Measurements from ENCODE around the gene PPP2R3B. TPM values are rescaled to one million over a fixed set of nuclear protein-coding genes. Genes with fewer than 3 reads are reported as not detected.
"Not testable (repeated sequence)": the region's sequence is repeated elsewhere in the genome, so short reads cannot be mapped to it uniquely, and the experiment has no call there.

PPP2R3B gene
- total RNA-seq, 1 donor from 2014 or later: 30.3 TPM

DNA sequence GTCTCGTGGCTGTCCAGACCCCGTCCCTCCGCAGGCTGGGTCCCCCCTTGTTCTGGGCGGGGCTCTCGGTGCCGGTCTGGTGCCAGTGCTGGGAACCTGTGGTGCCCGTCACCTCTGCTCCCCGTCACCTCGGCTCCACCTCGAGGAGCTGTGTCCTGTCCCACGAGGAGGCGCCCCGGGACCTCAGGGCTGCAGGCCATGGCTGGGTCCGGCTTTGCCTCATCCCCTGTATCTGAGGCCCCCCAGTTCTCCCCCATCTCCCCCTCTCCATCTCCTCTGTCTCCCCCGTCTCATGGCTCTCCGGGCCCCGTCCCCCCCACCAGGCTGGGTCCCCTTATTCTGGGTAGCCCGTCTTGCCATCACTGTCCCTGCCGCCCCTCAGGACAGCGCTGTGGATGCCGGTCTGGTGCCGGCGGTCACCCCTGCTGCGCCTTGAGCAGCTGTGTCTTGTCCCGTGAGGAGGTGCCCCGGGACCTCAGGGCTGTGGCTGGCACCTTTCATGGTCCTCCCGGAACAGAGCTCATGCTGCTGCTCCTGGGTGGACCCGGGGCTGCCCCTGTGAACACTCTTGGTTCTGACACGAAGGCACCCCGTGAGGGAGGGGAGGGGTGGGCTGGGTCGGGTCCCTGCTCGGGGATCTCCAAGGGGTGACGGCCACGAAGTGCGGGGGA is 54.7 kb downstream of the PPP2R3B start:
- H3K27ac Mint-ChIP-seq: no peak overlapping the region
- Histone ChIP-seq H3K9me3 (ENCODE audit: low read depth) (no peaks in the 10 kb centered on the region), H3K27me3 (peaks cover 16% of the 10 kb centered on the region), H3K4me2 (peak overlapping the region; percentile 72), H3K36me3 (no peaks in the 10 kb centered on the region), H3K9ac (no peak overlapping the region), H2AFZ (replicated peaks) (no peak overlapping the region), H3K79me2 (ENCODE audit: low read depth) (no peaks in the 10 kb centered on the region), H4K20me1 (ENCODE audit: low read depth) (no peaks in the 10 kb centered on the region), H3K4me1 (peaks cover 7% of the 10 kb centered on the region), H3K4me3 (peak overlapping the region; percentile 34), H3K27ac (no peak overlapping the region), H3F3A (ENCODE audit: low read depth) (no peaks in the 10 kb centered on the region)
- H3K4me3 Mint-ChIP-seq: no peak overlapping the region
- no peak for TF ChIP-seq EZH2 (IDR thresholded peaks at IDR 0.05)
- TF ChIP-seq EZH2phosphoT487 (IDR thresholded peaks at IDR 0.05): no peak
- TF ChIP-seq, protein P1, sequence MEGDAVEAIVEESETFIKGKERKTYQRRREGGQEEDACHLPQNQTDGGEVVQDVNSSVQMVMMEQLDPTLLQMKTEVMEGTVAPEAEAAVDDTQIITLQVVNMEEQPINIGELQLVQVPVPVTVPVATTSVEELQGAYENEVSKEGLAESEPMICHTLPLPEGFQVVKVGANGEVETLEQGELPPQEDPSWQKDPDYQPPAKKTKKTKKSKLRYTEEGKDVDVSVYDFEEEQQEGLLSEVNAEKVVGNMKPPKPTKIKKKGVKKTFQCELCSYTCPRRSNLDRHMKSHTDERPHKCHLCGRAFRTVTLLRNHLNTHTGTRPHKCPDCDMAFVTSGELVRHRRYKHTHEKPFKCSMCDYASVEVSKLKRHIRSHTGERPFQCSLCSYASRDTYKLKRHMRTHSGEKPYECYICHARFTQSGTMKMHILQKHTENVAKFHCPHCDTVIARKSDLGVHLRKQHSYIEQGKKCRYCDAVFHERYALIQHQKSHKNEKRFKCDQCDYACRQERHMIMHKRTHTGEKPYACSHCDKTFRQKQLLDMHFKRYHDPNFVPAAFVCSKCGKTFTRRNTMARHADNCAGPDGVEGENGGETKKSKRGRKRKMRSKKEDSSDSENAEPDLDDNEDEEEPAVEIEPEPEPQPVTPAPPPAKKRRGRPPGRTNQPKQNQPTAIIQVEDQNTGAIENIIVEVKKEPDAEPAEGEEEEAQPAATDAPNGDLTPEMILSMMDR (IDR thresholded peaks at IDR 0.05): no peak
- no peaks in the 10 kb centered on the region for H3K4me1 Mint-ChIP-seq
- DNase-seq (ENCODE audit: low spot score): no peak
- peaks cover 13% of the 10 kb centered on the region for H3K36me3 Mint-ChIP-seq
- peaks cover 4% of the 10 kb centered on the region for H3K27me3 Mint-ChIP-seq (ENCODE audit: insufficient read depth, low read depth)
- peaks cover 9% of the 10 kb centered on the region for H3K9me3 Mint-ChIP-seq

DNA sequence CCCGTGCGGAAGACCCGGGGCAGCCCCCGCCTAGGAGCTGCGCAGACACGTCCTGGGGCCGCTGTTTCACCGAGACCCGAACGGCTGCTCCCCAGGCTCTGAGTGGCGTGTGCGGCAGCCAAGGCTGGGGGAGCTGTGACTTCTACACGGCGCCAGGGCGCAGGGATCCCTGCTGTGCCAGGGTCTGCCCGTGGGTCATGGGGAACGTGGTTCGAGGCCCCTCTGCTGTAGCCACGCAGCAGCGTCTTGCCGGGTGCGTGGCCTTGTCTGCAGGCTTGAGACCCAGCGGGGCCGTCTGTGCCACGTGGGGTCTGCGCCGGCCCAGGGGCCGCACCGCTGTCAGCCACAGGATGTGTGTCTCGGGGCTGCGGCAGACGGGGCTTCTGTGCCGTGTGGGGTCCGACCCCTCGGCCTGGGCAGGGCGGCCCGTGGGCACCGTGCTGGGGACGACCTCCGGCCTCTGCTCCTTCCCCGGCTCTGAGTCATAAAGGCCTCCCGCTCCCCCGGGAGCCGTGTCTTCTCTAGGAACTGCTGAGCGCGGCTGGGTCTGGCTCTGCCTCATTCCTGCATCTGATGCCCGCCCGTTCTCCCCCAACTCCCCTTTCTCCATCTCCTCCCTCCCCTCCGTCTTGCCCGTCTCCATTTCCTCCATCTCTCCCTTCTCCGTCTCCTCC is 55.4 kb downstream of the PPP2R3B start:
- H2AFZ ChIP-seq (replicated peaks): no peak overlapping the region
- H3K9me3 ChIP-seq (ENCODE audit: low read depth): no peaks in the 10 kb centered on the region
- Mint-ChIP-seq H3K9me3 (peaks cover 6% of the 10 kb centered on the region), H3K4me1 (no peaks in the 10 kb centered on the region), H3K4me3 (no peak overlapping the region), H3K27me3 (ENCODE audit: insufficient read depth, low read depth) (peaks cover 9% of the 10 kb centered on the region), H3K36me3 (peaks cover 7% of the 10 kb centered on the region), H3K27ac (no peak overlapping the region)
- H3K36me3 ChIP-seq: no peaks in the 10 kb centered on the region
- DNase-seq (ENCODE audit: low spot score): peak; percentile 47
- H3F3A ChIP-seq (ENCODE audit: low read depth): no peaks in the 10 kb centered on the region
- TF ChIP-seq EZH2 (IDR thresholded peaks at IDR 0.05): no peak
- no peak for TF ChIP-seq EZH2phosphoT487 (IDR thresholded peaks at IDR 0.05)
- TF ChIP-seq, protein P1 (IDR thresholded peaks at IDR 0.05): no peak
- no peak overlapping the region for H3K9ac ChIP-seq
- no peak overlapping the region for H3K27ac ChIP-seq
- H3K79me2 ChIP-seq (ENCODE audit: low read depth): no peaks in the 10 kb centered on the region
- peak overlapping the region; percentile 34 for H3K4me3 ChIP-seq
- H4K20me1 ChIP-seq (ENCODE audit: low read depth): no peaks in the 10 kb centered on the region
- H3K27me3 ChIP-seq: peaks cover 16% of the 10 kb centered on the region
- H3K4me2 ChIP-seq: peak overlapping the region; percentile 72
- peaks cover 7% of the 10 kb centered on the region for H3K4me1 ChIP-seq

DNA sequence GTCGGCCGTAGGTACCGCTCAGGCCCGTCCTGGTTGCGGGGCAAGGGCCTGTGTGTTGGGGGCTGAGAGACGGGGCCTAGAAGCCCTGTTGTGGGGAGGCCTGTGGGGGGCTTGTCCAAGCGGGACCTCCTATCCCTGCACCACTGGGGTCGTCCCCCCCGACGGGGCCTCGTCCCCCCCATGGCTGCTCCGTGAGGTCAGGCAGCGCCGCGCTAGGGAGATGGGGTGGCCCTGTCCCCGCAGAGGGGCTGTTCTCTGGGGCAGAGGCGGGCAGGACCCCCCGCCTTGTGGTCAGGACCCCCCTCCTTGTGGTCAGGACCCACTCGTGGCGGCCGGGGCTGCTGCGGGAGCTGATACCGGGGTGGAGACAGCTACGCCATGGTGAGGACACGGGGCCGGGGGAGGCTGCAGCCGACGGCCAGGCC is 56.0 kb downstream of the PPP2R3B start:
- no peak for DNase-seq (ENCODE audit: low spot score)
- H3K4me3 Mint-ChIP-seq: no peak overlapping the region
- no peaks in the 10 kb centered on the region for H3K79me2 ChIP-seq (ENCODE audit: low read depth)
- H2AFZ ChIP-seq (replicated peaks): no peak overlapping the region
- H3K9me3 Mint-ChIP-seq: peaks cover 4% of the 10 kb centered on the region
- H3F3A ChIP-seq (ENCODE audit: low read depth): no peaks in the 10 kb centered on the region
- no peaks in the 10 kb centered on the region for H4K20me1 ChIP-seq (ENCODE audit: low read depth)
- H3K27me3 Mint-ChIP-seq (ENCODE audit: insufficient read depth, low read depth): peaks cover 9% of the 10 kb centered on the region
- H3K9ac ChIP-seq: no peak overlapping the region
- no peaks in the 10 kb centered on the region for H3K9me3 ChIP-seq (ENCODE audit: low read depth)
- TF ChIP-seq EZH2phosphoT487 (IDR thresholded peaks at IDR 0.05) (no peak), EZH2 (IDR thresholded peaks at IDR 0.05) (no peak)
- TF ChIP-seq, protein P1 (IDR thresholded peaks at IDR 0.05): no peak
- H3K27ac Mint-ChIP-seq: no peak overlapping the region
- peaks cover under 1% of the 10 kb centered on the region for H3K4me1 Mint-ChIP-seq
- H3K36me3 ChIP-seq: no peaks in the 10 kb centered on the region
- peak overlapping the region; percentile 34 for H3K4me3 ChIP-seq
- H3K27me3 ChIP-seq: peaks cover 16% of the 10 kb centered on the region
- peaks cover 7% of the 10 kb centered on the region for H3K4me1 ChIP-seq
- no peak overlapping the region for H3K27ac ChIP-seq
- peaks cover 3% of the 10 kb centered on the region for H3K36me3 Mint-ChIP-seq
- H3K4me2 ChIP-seq: peak overlapping the region; percentile 72

DNA sequence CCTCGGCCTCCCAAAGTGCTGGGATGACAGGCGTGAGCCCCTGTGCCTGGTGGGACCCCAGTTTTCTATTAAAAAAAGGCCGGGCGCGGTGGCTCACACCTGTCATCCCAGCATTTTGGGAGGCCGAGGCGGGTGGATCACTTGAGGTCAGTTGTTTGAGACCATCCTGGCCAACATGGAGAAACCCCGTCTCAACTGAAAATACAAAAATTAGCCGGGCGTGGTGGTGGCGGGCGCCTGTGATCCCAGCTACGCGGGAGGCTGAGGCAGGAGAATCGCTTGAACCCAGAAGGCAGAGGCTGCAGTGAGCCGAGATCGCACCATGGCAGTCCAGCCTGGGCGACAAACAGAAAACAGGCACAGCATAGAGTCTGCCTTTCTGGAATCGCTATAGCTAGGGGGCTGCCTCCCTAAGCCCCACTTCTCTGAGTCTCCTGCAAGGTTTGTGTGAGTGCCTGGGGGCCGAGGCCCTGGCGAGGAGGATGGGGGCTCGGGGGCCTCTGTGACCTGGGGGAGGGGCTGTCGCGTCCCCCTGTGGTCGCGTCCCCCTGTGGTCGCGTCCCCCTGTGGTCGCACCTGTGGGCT is 56.5 kb downstream of the PPP2R3B start:
- H3F3A ChIP-seq (ENCODE audit: low read depth); H3K4me3 Mint-ChIP-seq; H3K4me1 Mint-ChIP-seq; H3K9me3 ChIP-seq (ENCODE audit: low read depth); H3K4me1 ChIP-seq; H3K36me3 ChIP-seq; H4K20me1 ChIP-seq (ENCODE audit: low read depth); H3K27me3 Mint-ChIP-seq (ENCODE audit: insufficient read depth, low read depth); H3K36me3 Mint-ChIP-seq; H3K4me3 ChIP-seq; H3K4me2 ChIP-seq; H3K9me3 Mint-ChIP-seq; H3K79me2 ChIP-seq (ENCODE audit: low read depth); H2AFZ ChIP-seq (replicated peaks); H3K9ac ChIP-seq; H3K27ac ChIP-seq; H3K27ac Mint-ChIP-seq; DNase-seq (ENCODE audit: low spot score): not testable (repeated sequence)
- H3K27me3 ChIP-seq: peaks cover 16% of the 10 kb centered on the region
